H1 (cell line): Measurements from ENCODE around the gene TFAP2A. TPM values are rescaled to one million over a fixed set of nuclear protein-coding genes. Genes with fewer than 3 reads are reported as not detected.

Experiments used
- ASH2L ChIP-seq: fragments of 200-600, 300-600 bp; sonication (generic); IDR thresholded peaks from one replicate; pipeline ENCODE4 v1.7.1; 2017; ENCODE audit warnings: low read length
- CHD7 ChIP-seq: fragments of 300-600 bp; sonication (generic); IDR thresholded peaks from 2 replicates; pipeline ENCODE4 v1.7.1; 2012; ENCODE audit warnings: low read length, moderate library complexity, mild to moderate bottlenecking, inconsistent platforms; ENCODE audit not compliant: insufficient replicate concordance
- CTBP2 ChIP-seq: IDR thresholded peaks from 2 replicates; pipeline ENCODE4 v1.7.0; 2011; ENCODE audit warnings: borderline replicate concordance, mild to moderate bottlenecking, moderate library complexity, mixed read lengths, low read length; ENCODE audit not compliant: insufficient read depth, insufficient read length
- CTCF ChIP-seq, 3 experiments: IDR thresholded peaks; 1 replicate in 2 of 3; 2 replicates in 1 of 3; pipeline versions ENCODE4 v1.5.1 to v1.6.1; 2011; ENCODE audit warnings: low read length in 3 of 3, mild to moderate bottlenecking in 3 of 3, inconsistent platforms in 2 of 3, low read depth in 1 of 3, moderate library complexity in 1 of 3; ENCODE audit not compliant: insufficient read depth in 1 of 3; ENCODE audit errors: control extremely low read depth in 1 of 3
- MAFK ChIP-seq: IDR thresholded peaks from 2 replicates; pipeline ENCODE4 v1.6.1; 2012; ENCODE audit warnings: low read depth, mild to moderate bottlenecking, improper control_type of control experiment, low read length
- TEAD4 ChIP-seq: IDR thresholded peaks from 2 replicates; pipeline ENCODE4 v1.6.1; 2012; ENCODE audit warnings: low read depth, low read length, inconsistent platforms, mixed read lengths
- polyA plus RNA-seq, 7 experiments: library from polyadenylated mRNA; depleted of rRNA in 3 of 7; stranded (reverse) in 5 of 7; unstranded in 2 of 7; fragments of >200 nt in 5 of 7; fragments of 200-250 nt in 2 of 7; gene quantifications; 1 replicate in 5 of 7; 2 replicates in 1 of 7; 4 replicates in 1 of 7; pipeline versions ENCODE4 v1.2.1 to v1.2.3, GENCODE V29; 2011 to 2013; ENCODE audit warnings: missing spikeins in 2 of 7, mixed read lengths in 2 of 7
- total RNA-seq: library from RNA; stranded (reverse); fragmentation: NEBNext Ultra II Directional; extraction: Animal tissue kit (Norgen Biotek cat#: 25700); gene quantifications from 2 replicates; pipeline ENCODE4 v1.2.1, GENCODE V29; 2021

The TFAP2A gene
- total and polyA plus RNA-seq, 2 of the 8 experiments (the other 6 are each of a cell fraction or from before 2014, with no cell fraction given) = 0.23 TPM; not detected in 1

- TF ChIP-seq CTCF (IDR thresholded peaks at IDR 0.05; ENCODE audit: control extremely low read depth in 1 of 3, insufficient read depth in 1 of 3, low read depth in 1 of 3, low read length in 3 of 3) (peak in 2 of 3 experiments; percentile 34 to 59; a peak in 2 of 4 replicates), MAFK (no peak), ASH2L (peak; percentile 42), CHD7 (no peak), CTBP2 (peak; percentile 90), TEAD4 (0 out of 2 replicates have a peak, but pooled peaks have one; percentile 3)
Measured at GRCh38 chr6:10414756-10415616, at the start of gene TFAP2A (continued).
